Glutamatergic neuron (in vitro differentiated cells): ENCODE measurements around the gene PRKCH. TPM values are rescaled to one million over a fixed set of nuclear protein-coding genes. Genes with fewer than 3 reads are reported as not detected.

ENCODE experiments used
- DNase-seq: peaks from one replicate; pipeline ENCODE4 v3.0.0; 2022
- H3K27ac Mint-ChIP-seq: one replicate; pipeline ENCODE4 v1.8.0; 2020; ENCODE audit warnings: mild to moderate bottlenecking, mixed read lengths, inconsistent platforms; ENCODE audit not compliant: unreplicated experiment
- H3K27me3 Mint-ChIP-seq: one replicate; pipeline ENCODE4 v1.8.0; 2020; ENCODE audit warnings: mild to moderate bottlenecking, moderate library complexity, mixed read lengths, inconsistent platforms; ENCODE audit not compliant: unreplicated experiment
- H3K36me3 Mint-ChIP-seq: one replicate; pipeline ENCODE4 v1.8.0; 2020; ENCODE audit warnings: mild to moderate bottlenecking, mixed read lengths, inconsistent platforms; ENCODE audit not compliant: unreplicated experiment
- H3K4me1 Mint-ChIP-seq: one replicate; pipeline ENCODE4 v1.8.0; 2020; ENCODE audit warnings: mild to moderate bottlenecking, low read depth, mixed read lengths, inconsistent platforms; ENCODE audit not compliant: unreplicated experiment
- H3K4me3 Mint-ChIP-seq: one replicate; pipeline ENCODE4 v1.8.0; 2020; ENCODE audit warnings: mild to moderate bottlenecking, mixed read lengths, inconsistent platforms; ENCODE audit not compliant: unreplicated experiment
- H3K9me3 Mint-ChIP-seq: one replicate; pipeline ENCODE4 v1.8.0; 2020; ENCODE audit warnings: mild to moderate bottlenecking, moderate library complexity, mixed read lengths, inconsistent platforms; ENCODE audit not compliant: unreplicated experiment
- CTCF ChIP-seq: fragments of 200-600 bp; sonication (generic); IDR thresholded peaks from one replicate; pipeline ENCODE4 v1.5.0; 2021; ENCODE audit not compliant: partially characterized antibody, unreplicated experiment
- total RNA-seq: library from RNA; stranded (reverse); fragmentation: NEBNext Ultra II Directional; extraction: Animal tissue kit (Norgen Biotek cat#: 25700); gene quantifications from one replicate; pipeline ENCODE4 v1.2.1, GENCODE V29; 2021; ENCODE audit not compliant: unreplicated experiment

Gene PRKCH
- total RNA-seq, 1 donor from 2014 or later = 0.54 TPM

DNA sequence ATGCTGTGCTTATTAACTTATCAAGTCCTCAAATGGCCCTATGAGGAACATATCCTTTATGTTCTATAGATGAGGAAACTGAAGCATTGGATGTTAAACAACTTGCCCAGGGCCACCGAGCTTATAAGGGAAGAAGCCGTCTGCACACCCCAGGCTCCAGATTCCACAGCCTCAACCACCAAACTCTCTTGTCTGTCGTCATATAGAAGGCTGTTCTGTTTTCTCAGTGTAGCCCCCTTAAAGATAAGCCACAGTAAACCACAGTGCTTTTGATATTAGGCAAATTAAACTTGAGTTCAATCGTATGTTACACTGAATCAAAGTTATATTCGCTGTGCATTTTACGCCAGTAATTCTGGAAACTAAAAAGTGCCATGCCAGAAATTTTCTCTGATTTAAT, 116.7 kb downstream of the PRKCH start:
- Mint-ChIP-seq H3K9me3 (no peaks in the 10 kb centered on the region), H3K27ac (no peak overlapping the region), H3K4me1 (no peaks in the 10 kb centered on the region), H3K36me3 (no peaks in the 10 kb centered on the region), H3K27me3 (peaks cover 5% of the 10 kb centered on the region), H3K4me3 (no peak overlapping the region)
- no peak for TF ChIP-seq CTCF
- DNase-seq = no peak

GRCh38 chr14:61438497-61438859, 117.1 kb downstream of the PRKCH start:
- no peaks in the 10 kb centered on the region for H3K9me3 Mint-ChIP-seq
- no peak for TF ChIP-seq CTCF
- no peaks in the 10 kb centered on the region for H3K4me1 Mint-ChIP-seq
- H3K27ac Mint-ChIP-seq = no peak overlapping the region
- no peak for DNase-seq
- H3K4me3 Mint-ChIP-seq = no peak overlapping the region
- H3K27me3 Mint-ChIP-seq = peaks cover 3% of the 10 kb centered on the region
- no peaks in the 10 kb centered on the region for H3K36me3 Mint-ChIP-seq

GRCh38 chr14:61438860-61439765, 117.7 kb downstream of the PRKCH start:
- no peak overlapping the region for H3K4me3 Mint-ChIP-seq
- H3K4me1 Mint-ChIP-seq = no peaks in the 10 kb centered on the region
- no peak for TF ChIP-seq CTCF
- no peaks in the 10 kb centered on the region for H3K36me3 Mint-ChIP-seq
- H3K9me3 Mint-ChIP-seq = no peaks in the 10 kb centered on the region
- no peak overlapping the region for H3K27ac Mint-ChIP-seq
- H3K27me3 Mint-ChIP-seq = peaks cover 3% of the 10 kb centered on the region
- no peak for DNase-seq

- H3K27me3 Mint-ChIP-seq = peaks cover 3% of the 10 kb centered on the region
- no peaks in the 10 kb centered on the region for H3K4me1 Mint-ChIP-seq
- no peaks in the 10 kb centered on the region for H3K9me3 Mint-ChIP-seq
- H3K36me3 Mint-ChIP-seq = no peaks in the 10 kb centered on the region
- no peak for DNase-seq
- no peak for TF ChIP-seq CTCF
- no peak overlapping the region for H3K27ac Mint-ChIP-seq
- H3K4me3 Mint-ChIP-seq = no peak overlapping the region
These were observed 118.5 kb downstream of the PRKCH start for GRCh38 chr14:61439779-61440418.

DNA sequence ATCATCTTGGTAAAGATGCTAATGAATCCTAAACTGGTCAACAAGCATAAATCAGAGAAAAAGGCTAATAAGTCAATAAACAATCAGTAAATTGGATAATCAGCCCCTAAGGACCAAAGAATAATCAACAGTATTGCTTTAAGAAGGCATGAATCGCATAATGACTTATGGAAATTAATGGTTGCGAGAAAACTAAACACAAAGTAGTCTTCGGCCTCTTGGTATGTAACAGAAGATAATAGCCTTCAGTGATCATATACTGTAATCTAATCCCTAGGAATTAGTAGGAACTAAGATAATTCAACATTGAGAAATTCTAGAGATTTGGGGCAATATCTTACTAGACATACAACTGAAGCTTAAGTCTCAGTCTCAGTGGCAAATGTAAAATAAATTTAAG, 122.1 kb downstream of the PRKCH start:
- H3K27ac Mint-ChIP-seq = no peak overlapping the region
- H3K27me3 Mint-ChIP-seq = peaks cover 5% of the 10 kb centered on the region
- TF ChIP-seq CTCF = no peak
- no peaks in the 10 kb centered on the region for H3K9me3 Mint-ChIP-seq
- H3K36me3 Mint-ChIP-seq = no peaks in the 10 kb centered on the region
- no peaks in the 10 kb centered on the region for H3K4me1 Mint-ChIP-seq
- no peak for DNase-seq
- H3K4me3 Mint-ChIP-seq = no peak overlapping the region
